Activated CD4-positive, alpha-beta T cell treated with anti-CD3 and anti-CD28 coated beads for 1 hour (primary cell): ENCODE measurements around the gene IL3.

ENCODE experiments used
- DNase-seq: peaks from one replicate; pipeline ENCODE4 v3.0.0-alpha.2; 2020

The IL3 gene, protein sequence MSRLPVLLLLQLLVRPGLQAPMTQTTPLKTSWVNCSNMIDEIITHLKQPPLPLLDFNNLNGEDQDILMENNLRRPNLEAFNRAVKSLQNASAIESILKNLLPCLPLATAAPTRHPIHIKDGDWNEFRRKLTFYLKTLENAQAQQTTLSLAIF

DNA sequence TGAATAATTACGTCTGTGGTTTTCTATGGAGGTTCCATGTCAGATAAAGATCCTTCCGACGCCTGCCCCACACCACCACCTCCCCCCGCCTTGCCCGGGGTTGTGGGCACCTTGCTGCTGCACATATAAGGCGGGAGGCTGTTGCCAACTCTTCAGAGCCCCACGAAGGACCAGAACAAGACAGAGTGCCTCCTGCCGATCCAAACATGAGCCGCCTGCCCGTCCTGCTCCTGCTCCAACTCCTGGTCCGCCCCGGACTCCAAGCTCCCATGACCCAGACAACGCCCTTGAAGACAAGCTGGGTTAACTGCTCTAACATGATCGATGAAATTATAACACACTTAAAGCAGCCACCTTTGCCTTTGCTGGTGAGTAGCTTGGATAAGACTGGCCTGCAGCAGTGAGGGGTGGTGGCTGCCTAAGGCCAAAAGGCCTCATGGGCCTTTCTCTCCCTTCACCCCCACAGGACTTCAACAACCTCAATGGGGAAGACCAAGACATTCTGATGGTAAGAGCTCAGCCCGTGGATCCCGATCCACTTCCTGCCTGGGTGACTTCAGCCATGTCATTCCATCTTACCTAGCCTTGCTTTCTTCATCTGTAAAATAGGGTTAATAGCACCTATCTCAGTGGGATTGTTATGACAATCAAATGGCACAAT lies at the start of gene IL3:
Gene IL3 (plus strand): TSS at position 155 of the 661 bp plus-strand sequence. CDS start 52 bp downstream, at position 207.
- peak; percentile 5 for DNase-seq

DNA sequence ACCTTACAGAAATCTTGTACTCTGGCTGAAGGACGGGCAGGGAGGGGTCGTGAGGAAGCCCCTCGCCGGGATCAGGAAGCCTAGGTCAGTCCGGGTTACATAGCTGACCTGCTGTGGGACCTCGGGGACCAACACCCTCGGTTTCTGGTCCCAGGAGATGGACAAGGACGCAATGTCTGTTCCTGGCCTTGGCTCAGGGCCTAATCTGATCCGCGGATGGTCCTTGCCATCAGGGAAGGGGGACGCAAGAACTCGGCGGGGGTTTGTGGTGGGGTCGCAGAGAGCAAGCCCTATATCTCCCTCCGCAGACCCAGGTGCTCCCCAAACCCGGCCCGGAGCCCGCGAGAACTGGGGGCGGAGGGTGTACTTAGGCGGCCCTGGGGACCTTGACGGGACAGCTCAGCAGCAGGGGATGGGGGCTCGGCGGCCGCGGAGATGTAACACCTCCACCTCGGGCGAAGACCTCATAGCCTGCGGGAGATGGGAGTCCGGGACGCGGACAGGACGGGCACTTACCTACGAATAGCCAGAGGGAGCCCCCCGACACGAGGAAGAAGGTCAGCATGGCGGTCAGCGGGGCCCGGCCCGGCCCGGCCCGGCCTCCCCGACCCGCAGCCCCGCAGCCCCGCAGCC lies 49.4 kb upstream of the IL3 start:
- DNase-seq: no peak

DNA sequence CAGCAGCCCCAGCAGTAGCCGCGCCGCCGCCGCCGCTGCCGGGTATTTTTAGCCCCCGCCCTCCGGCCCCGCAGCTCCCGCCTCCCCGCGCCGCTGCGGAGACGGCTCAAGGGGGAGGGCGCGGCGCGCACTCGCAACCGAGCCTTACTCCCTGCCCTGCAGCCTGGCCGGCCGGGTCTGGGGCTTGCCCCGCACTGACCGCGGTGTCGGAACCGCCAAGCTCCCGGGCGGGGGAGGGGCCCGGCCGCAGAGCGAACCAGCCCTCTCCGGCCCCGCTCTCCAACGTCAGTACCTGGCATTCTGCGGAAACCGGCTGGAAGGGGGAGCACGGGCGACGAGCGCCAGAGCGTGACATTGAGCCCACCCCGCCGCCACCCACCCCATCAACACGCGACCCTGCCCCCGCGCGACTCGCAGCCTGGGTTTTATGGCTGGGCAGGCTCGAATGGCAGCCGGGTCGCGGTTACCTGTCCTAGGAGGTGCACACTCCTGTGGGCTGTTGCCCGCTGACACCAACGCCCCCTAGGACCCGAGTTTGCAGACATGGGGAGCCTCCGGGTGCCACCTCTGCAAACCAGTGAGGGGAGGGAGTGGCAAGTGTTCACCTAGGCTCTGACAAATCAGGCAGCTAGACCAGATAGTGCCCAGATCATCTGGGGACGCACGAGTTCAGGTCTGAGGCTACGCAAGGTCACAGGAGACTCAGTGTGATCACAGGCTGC lies 48.7 kb upstream of the IL3 start, which contains the start of gene ACSL6:
Gene ACSL6 (minus strand): TSS at position 37 of the 722 bp plus-strand sequence. CDS start 105 bp downstream, outside the sequence.
- peak; percentile 21 for DNase-seq

DNA sequence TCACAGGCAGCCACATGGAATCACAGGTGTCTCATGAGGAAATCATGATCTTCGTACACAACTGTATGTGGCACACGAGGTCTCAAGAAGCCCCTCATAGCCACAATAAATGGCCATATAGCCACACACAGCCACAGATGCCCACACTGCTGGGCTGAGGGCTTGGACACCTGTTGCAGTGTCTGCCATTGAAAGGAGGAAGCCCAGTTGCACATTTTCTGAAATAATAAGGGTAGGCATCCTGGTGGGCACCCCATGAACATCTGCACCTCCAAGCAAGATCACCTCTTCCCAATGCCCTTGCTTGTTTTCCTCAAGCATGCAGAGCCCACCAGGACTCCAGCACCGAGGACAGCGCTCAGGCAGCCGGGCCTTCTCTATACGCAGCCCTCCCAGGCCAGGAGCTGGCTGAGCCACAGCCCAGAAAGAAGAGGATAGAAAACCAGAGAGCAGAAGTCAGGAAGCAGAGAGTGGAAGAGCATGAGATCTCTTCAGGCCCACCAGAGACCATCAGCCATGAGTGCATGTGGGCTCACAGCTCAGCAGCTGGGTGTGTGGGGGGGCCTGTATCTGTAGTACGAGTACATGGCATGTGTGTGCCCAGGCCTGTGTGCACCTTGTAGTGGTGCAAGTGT lies 48.0 kb upstream of the IL3 start:
- DNase-seq: peak; percentile 6

DNA sequence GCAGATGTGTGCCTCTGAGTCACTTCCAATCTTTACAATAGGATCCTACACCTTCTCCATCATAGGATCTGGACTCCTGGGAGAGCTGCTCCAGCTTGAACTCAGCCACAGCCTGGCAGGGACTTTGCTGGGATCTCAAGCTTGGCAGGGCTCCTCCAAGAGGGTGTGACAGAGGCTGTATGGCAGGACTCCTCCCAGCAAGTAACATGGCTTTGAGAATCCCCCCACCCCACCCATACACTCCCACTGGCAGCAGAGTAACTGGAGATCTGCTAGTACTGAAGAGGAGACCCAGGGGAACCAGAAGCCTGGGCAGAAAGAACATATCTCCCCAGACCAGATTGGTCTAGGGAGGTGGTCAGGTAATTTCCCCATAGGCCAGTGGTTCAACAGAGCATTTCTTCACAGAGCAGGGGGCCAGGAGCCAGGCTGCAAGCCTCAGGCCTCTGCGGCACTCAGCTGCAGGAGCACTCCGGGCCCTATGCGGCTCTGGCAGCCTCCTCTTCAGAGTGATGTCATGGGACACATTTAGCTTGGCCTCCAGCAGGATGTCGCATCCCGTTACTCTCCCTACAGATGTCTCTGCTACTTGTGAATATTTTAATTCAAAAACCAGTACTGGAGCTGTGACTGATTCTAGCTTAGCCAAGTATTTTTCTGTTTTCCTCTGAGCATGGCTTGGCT lies 47.3 kb upstream of the IL3 start:
- DNase-seq: peak; percentile 4

DNA sequence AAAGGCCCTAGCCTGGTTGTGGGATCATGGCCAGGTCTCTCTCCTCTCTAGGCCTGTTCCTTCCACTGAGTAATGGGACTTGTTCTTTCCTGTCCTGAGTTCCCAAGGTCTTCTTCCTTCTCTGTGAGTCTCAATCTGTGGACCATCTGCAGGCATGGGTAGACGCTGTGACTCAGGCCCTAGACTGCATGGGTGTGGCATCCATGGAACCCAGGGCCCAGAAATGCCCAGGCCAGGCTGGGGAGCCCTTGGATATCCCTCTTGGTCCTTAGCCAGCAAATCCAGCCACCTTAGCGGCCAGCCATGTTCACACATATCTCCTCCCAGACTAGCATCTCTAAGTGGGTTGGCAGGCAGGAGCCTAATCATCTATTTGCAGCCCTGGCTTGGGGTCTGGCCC lies 46.7 kb upstream of the IL3 start:
- DNase-seq: no peak

DNA sequence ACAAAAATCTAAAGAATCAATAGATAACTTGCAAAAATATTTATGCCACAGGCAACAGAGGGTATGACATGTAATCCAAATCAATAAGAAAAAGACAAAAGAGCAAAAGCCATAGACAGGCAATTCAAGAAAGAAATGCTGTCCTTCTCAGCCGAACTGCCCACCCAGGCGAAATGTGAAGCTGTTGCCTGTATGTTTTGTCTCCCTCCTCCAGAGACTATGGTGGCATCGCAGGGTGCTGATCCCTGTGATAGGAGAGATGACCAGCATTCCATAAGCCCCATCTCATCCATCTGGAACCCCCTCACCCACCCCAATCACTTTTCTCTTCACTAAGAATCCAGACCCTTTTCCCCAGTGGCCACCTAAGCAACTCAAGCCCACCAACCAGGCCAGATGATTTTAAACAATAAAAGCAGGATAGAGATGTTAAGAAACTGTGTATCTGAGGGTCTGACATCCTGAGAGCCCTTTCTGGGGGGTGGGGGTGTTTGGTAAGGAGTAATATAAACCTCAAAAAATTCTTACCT lies 43.7 kb upstream of the IL3 start:
- DNase-seq: no peak

DNA sequence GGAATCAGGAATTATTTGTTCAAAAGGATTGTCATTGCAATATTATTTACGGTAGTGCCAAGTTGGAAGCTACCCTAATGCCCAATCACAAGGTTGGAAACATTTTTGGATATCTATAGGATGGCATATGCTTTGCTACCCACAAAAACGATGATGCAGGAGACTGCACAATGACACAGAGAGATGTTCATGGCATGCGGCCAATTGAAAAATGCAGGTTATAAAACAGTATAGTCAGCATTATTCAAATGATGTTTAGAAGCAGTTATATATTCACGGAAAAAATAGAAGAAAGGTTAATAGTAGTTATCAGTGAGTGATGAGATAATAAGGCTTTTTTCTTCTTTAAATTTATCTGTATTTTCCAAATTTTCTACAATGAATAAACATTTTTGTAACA lies 43.1 kb upstream of the IL3 start:
- no peak for DNase-seq

DNA sequence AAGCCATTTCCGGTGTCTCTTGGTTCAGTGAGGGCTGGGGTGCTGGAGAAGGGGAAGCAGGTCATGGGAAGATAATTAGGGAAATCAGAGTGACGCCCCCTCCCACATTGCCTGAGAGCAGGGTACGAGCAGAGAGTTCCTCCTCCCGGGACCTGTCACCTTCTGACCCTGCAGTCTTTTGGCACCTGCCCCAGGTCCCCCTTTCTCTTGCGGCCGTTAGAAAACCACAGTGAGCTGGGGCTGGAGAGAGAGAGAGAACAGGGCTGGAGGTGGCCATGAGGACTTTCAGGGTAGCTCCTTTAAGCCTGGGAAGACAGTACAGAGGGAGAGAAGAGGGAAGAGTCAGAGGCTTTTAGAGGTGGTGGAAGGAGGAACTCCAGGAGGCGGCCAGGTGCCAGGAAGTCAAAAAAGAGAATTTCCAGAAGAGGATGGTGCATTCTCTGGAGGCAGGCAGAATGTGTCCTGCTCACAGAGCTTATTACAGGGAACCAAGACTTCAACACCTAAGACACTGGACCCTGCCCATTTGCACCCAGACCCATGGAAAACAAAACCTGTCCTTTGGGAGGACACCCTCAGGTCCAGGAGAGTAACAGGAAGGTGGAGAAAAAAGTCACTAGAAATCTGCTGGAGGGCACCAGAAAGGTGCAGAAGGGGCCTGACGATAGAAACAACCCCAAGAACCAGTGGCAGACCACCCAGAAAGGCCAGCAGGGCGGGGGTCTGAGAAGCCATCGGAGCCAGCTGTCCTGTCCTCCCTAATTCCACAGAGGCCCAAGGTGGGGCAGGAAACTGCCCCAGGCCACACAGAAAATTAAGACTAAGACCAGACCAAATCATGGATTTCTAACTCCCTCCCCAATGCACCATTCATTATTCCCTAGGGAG lies 42.5 kb upstream of the IL3 start:
- DNase-seq: no peak

DNA sequence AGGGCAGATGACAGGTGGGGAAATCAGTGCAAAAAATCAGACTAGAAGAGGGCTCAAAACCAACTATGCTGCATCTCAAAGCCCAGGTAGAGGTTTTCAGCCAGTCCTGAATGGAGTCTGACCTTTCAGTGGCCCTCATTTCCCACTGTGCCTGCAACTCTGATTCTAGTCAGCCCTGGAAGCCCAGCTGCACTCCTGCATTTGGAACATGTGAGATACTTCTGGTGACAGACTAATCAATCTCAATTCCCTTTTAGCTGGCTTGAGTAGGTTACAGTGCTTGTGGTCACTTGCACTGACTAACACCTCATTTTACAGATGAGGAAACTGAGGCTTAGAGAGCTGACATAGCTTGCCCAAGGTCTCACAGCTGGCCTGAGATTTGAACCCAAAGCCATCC lies 41.1 kb upstream of the IL3 start:
- DNase-seq: no peak

DNA sequence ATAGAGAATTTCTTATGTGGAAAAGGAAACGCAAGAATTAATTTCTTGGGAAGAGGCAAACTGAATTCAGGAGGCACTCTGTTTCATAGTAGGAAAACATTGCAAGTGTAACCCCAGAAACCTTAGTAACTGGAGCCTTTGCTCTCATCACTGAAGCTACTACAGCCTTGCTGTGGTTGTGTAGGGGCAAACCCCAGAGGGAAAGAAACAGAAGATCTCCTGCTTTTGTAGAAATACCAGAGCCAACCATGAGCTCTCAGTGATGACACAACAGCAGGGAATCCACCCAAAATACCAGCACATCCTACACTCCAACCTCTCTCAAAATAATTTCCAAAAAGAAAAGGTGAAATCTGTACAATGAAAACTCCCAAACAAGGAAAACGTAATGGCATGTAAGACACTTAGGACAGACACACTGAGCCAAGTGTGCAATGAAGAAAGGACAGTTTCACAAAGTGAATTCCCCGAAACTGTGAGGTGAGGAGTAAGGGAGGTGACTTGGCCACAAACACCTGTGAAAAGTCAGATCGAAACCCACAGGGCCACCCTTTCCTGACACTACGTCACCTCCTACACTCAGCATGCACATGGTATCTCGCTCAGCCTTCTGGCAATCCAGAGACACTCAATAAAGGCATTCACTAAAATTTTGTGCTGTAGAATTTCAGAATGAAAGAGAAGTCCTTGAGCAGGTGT lies 40.4 kb upstream of the IL3 start:
- peak; percentile 41 for DNase-seq

DNA sequence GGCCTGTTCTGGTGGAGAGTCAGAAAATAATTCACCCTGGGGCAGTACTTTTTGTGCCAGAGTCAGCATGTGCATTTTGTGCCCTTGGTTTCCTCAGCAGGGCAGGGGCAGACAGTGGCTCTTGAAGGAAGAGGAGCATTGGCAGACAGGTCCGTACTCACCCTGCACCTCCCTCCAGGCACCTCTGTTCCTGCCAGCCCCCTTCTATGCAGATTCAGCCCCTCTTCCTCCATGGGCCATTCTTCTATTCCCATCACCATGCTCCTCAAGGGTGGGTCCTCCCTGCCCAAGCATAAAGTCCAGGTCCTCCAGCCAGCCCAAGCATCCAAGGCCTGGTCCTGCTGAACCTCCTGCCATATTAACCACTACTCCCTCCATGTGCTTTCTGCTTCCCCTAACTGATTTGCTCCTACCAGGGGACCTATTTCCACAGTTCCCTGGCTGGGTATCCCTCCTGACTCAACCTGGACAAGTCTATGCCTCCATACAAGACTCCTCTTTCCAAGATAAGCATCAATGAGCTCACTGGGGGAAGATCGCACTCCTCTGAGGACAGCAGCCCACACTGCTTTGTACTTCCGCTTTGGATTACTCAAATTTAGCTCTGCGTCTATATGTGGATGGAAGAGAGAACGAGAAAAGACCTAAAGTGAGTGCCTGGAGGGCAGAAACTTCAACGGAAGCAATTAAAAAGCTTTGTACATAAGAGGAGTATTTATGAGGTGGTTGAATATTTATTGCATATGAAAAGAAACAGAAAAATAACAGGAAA lies 39.7 kb upstream of the IL3 start:
- no peak for DNase-seq

DNA sequence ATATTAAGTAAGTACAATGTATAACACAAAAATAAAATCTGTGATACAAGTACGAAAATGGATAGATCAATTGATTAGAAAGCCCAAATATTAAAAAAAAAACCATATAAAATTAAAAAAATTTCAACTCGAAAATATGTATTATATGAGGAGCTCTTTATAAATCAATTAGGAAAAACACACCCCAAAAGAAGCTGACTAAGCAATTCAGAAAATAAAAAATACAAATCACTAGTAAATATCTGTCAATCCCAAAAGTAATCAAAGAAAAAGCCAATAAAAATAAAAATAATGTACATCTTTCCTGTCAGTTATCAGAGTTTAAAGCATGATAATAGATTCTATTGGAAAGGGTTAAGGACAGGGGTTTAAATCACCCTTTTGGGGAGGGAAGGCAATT lies 38.8 kb upstream of the IL3 start:
- DNase-seq: no peak

DNA sequence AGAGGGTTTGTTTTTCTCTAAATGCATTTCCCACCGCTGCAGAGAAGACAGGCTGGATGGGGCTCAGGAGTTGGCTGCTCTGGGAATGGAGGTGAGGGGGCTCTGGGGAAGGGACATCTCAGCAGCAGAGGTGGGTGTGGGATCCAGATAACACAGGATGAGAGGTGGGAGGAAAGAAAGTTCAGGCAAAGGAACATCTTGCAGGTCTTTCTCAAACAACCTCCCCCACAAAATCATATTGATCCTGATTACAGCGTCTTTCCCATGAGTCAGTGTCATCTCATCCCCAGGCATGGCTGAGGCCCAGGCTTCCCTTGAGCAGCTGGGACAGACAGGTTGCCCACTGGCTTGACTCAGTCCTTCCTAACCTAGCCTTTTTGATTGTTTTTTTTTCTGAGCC lies 37.7 kb upstream of the IL3 start:
- no peak for DNase-seq

DNA sequence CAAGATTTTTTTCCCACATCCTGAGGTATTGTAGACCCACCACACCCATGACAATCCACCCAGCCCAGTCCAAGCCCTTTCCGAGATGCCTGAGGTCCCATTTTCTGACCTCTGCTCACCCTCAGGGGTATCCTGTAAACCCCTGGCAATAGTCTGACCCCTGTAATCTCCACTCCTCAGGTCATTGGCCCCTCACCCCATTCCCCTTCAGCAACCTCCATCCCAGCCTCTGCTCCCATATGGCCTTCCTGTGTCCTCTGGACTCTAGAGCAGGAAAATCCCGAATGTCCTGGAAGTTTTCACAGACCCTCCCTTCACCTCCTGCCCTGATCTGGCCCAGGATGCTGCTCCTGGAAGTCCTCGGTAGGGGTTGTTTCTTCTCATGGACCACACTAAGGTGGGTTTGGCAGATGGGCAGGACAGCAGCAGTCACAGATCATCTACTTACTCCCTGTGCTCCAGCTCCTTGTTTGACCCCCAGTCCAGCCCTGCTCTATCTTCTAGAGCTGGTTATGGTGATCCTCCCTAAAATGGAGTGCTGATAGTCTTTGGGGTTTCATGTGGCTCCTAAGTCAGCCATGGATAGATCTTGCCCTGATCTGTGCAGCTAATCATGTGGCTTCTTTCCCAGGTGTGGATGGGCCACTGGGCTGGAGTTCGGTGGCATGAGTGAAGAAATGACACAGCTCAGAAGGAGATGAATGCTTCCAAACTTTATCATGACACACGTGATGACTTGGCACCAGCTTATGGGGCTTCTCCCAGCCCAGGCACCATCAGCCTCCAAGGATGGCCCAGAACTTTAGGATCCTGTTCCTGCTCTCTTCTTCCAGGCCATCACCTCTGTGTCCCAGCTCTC lies 37.0 kb upstream of the IL3 start:
- no peak for DNase-seq

DNA sequence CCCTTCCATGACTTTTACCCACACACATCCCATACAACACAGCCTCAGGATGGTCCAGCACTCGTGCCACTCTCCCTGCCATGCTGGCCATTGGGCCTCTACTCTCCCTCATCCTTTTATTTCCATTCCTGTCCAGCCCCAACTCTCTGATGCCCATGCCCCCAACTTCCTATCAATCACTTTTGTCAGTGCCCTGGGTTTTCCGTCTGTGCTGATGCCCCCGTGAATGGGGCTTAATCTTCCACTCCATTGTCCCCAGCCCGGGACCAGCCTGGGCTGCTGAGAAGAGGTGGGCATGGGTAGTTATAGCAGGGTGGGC lies 36.4 kb upstream of the IL3 start:
- DNase-seq: no peak

DNA sequence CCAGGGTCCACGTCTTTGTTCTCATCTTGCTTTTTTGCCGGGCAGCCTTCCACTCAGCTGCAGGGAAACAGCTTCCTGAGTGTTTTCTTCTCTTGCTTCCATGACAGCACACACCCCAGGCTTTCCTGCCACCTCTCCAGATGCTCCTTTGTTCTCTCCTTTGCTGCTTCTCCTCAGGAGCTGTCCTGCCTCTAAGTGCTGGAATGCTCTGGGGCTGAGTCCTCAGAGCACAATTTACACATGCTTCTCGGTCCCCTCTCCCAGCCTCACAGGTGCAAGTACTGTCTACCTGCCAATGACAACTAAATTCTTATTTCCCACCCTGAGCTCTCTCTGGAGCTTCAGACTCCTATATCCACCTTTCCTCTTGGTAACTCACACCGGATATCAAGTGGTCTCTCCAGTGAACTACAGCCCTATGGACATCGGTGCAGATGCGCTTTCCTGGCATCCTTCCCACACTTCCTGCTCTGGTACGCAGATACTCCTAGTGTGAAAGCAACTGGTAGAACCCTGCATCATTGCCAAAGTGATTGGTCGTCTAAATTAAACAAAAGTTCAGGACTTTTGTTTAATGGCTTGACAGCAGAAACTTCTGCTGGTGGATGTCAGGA lies 35.6 kb upstream of the IL3 start:
- no peak for DNase-seq

DNA sequence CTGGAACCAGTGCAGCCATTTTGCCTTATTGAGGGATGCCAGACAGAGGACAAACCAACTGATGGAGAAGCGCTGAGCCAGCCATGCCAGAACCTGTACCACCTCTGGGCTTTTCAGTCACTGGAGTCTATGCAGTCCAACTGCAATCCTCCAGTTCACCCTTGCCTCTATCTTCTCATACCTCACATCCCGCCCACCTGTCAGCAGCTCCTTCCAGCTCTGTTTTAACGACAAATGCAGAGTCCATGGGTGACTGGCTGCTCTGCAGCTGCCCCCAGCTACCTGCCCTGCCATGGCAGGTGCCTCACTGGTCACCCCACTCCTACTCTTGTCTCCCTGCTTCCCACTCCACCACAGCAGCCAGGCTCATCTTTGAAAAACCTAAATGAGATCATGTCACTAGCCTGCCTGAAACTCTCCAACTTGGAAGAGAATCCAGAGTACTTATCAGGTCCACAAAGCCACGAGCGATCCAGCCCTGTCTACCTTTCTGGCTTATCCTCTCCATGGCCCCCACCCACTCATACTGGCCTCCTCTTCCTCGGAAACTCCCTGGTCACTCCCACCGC lies 35.0 kb upstream of the IL3 start:
- DNase-seq: no peak
